GM12865 (cell line): ENCODE measurements around the gene NRP1.

Experiments
- DNase-seq: peaks from one replicate; pipeline ENCODE4 v3.0.0; 2010; ENCODE audit warnings: low read depth
- H3K4me3 ChIP-seq: 2 replicates; pipeline ENCODE4 v1.5.1; 2011; ENCODE audit warnings: mild to moderate bottlenecking, low read depth, low read length, control low read depth
- TF ChIP-seq, protein P1 (sequence below): IDR thresholded peaks from 2 replicates; pipeline ENCODE4 v1.5.1; 2011; ENCODE audit warnings: low read length, control low read depth, low read depth, inconsistent platforms; ENCODE audit not compliant: insufficient read depth; ENCODE audit errors: missing control alignments

NRP1 gene

DNA sequence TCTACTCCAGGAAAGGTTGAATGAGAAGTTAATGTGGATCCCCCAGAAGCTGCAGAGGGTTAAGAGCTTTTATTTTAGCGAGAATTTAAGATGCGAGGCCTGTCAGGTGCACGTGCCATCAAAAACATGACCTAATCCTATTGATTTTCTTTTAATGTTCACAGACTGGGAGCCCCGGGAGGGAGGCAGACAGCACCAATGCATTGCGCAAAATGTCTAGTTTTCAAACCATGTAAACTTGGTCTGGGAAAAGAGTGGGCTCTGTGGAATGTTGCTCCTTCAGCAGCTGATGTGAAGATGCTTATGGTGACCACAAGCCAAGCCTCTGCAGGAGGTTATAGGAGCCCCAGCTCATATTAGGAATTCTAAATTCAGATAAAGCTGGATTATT is 204.5 kb downstream of the NRP1 start:
- no peak overlapping the region for H3K4me3 ChIP-seq
- DNase-seq = no peak
- TF ChIP-seq, protein P1, sequence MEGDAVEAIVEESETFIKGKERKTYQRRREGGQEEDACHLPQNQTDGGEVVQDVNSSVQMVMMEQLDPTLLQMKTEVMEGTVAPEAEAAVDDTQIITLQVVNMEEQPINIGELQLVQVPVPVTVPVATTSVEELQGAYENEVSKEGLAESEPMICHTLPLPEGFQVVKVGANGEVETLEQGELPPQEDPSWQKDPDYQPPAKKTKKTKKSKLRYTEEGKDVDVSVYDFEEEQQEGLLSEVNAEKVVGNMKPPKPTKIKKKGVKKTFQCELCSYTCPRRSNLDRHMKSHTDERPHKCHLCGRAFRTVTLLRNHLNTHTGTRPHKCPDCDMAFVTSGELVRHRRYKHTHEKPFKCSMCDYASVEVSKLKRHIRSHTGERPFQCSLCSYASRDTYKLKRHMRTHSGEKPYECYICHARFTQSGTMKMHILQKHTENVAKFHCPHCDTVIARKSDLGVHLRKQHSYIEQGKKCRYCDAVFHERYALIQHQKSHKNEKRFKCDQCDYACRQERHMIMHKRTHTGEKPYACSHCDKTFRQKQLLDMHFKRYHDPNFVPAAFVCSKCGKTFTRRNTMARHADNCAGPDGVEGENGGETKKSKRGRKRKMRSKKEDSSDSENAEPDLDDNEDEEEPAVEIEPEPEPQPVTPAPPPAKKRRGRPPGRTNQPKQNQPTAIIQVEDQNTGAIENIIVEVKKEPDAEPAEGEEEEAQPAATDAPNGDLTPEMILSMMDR = no peak

DNA sequence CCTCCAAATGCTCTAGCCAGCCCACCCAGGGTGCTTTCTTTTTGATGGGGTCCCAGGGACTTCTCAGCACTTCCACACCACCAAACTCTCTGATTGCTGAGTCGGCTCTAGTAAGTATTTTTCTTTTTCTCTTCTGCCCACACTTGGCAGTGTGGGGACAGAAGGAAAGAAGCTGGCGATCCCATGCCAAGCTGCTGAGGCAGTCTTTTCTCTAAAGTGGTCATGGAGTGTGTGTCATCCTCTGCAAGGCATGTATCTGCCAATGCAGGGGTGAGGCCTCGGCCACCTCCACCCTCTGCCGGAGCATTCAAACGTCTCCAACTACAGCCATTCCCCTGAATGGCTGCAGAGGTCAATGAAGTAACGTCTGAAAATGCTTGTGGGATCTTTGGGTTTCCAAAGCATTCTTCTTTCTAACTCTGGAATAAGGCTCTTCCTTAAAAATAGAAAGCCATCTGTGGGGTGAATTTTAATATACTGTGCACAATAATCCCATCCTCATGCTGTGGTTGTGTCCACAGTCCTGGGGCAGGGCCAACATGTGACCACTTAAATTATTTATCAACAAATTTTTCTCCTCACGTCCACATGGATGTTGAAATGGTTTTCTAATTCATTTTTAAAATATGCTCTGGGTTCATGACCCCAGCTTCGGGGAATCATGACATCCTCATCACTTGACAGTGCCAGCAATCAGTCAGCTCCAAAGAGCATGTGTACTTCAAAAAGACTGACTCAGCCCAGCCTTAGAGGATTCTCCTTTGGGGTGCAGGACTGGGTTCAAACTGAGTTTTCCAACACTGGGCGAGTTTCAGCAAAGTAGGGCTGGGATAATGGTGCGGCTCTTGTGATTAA is 205.1 kb downstream of the NRP1 start:
- TF ChIP-seq, protein P1 = no peak
- no peak for DNase-seq
- no peak overlapping the region for H3K4me3 ChIP-seq

DNA sequence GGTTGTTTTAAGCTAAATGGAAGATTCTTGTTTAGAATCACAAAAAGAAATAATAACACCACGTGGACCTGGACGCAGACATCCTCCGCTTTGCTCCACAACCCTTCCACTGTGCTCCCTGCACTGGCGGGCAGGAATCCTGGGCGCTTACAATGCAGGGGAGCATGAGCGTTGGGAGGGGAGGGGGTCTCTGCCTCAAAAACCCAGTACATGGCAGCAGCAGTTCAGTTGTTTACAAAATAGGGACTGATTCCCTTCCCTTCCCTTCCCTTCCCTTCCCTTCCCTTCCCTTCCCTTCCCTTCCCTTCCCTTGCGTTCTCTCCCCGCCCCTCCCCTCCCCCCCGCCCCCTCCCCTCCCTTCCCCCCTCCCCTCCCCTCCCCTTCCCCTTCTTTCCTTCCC is 206.8 kb downstream of the NRP1 start:
- no peak overlapping the region for H3K4me3 ChIP-seq
- TF ChIP-seq, protein P1 = no peak
- DNase-seq = no peak
